Gastroesophageal sphincter (tissue), 4 donors: ENCODE data around the gene CCNY. TPM values are rescaled to one million over a fixed set of nuclear protein-coding genes. Genes with fewer than 3 reads are reported as not detected.

Experiments used
- ATAC-seq: fragments of 150-250 bp; one replicate; pipeline ENCODE4 v1.9.1; 2016; ENCODE audit warnings: mild to moderate bottlenecking, moderate library complexity
- H3K27ac ChIP-seq, 4 donors: fragments of 200-600 bp; sonication (generic) in 3 of 4; 1 replicate in 3 of 4; 2 replicates in 1 of 4; pipeline ENCODE4 v1.5.1; 2016 to 2019
- H3K27me3 ChIP-seq: fragments of 200-600 bp; sonication (generic); one replicate; pipeline ENCODE4 v1.5.1; 2019
- H3K36me3 ChIP-seq, 2 donors: fragments of 200-600 bp; sonication (generic); one replicate each; pipeline ENCODE4 v1.5.1; 2019; ENCODE audit warnings: control low read depth in 1 of 2
- H3K4me1 ChIP-seq, 3 donors: fragments of 200-600 bp; sonication (generic); 1 replicate in 2 of 3; 2 replicates in 1 of 3; pipeline ENCODE4 v1.5.1; 2016 to 2019; ENCODE audit warnings: control low read depth in 2 of 3
- H3K4me3 ChIP-seq, 2 donors: fragments of 200-600 bp; sonication (generic); one replicate each; pipeline ENCODE4 v1.5.1; 2019; ENCODE audit warnings: mild to moderate bottlenecking in 1 of 2, moderate library complexity in 1 of 2
- H3K9me3 ChIP-seq, 3 donors: fragments of 200-600 bp; sonication (generic); one replicate each; pipeline ENCODE4 v1.5.1; 2017 to 2019; ENCODE audit warnings: control low read depth in 2 of 3
- CTCF ChIP-seq, 4 experiments: fragments of 200-600 bp in 2 of 4; fragments of 450-650 bp in 2 of 4; sonication (generic) in 1 of 4; IDR thresholded peaks; one replicate each; pipeline ENCODE4 v1.5.1; 2017 to 2019; ENCODE audit warnings: antibody characterized with exemption in 4 of 4, mild to moderate bottlenecking in 2 of 4, moderate library complexity in 2 of 4
- EP300 ChIP-seq: sonication (generic); formaldehyde crosslinking; IDR thresholded peaks from one replicate; pipeline ENCODE4 v1.6.1; 2017; ENCODE audit warnings: antibody characterized with exemption, mild to moderate bottlenecking
- POLR2A ChIP-seq, 2 donors: fragments of 450-650 bp; IDR thresholded peaks; one replicate each; pipeline ENCODE4 v1.6.1; 2017; ENCODE audit warnings: antibody characterized with exemption in 2 of 2, mild to moderate bottlenecking in 2 of 2, moderate library complexity in 1 of 2
- POLR2AphosphoS5 ChIP-seq: sonication (generic); formaldehyde crosslinking; IDR thresholded peaks from one replicate; pipeline ENCODE4 v1.6.1; 2017; ENCODE audit warnings: antibody characterized with exemption
- WGBS, 2 donors: methylation state at CpG; one replicate each; pipeline ENCODE4 v1.1.5; 2018; ENCODE audit warnings: low coverage in 1 of 2; 5-methylcytosine and 5-hydroxymethylcytosine counted together
- total RNA-seq, 4 donors: library from RNA; depleted of rRNA; stranded (reverse); fragments of >200 nt; gene quantifications; one replicate each; pipeline ENCODE4 v1.1.0, GENCODE V29; 2016

CCNY gene
- total RNA-seq, 4 donors from 2014 or later, result 35.5 to 106 (median 63.2) TPM

GRCh38 chr10:35378541-35379210 is 42.4 kb downstream of the CCNY start:
- H3K4me1 ChIP-seq, result peaks cover 5 to 48% (median 19%) of the 10 kb centered on the region in 3 donors
- no peak for ATAC-seq
- no peak overlapping the region for H3K4me3 ChIP-seq
- H3K36me3 ChIP-seq, result no peaks in the 10 kb centered on the region
- WGBS, 2 donors, result 77 to 79% methylated on average over 6 to 9 of the region's 9 CpGs
- no peaks in the 10 kb centered on the region for H3K27me3 ChIP-seq
- TF ChIP-seq EP300 (no peak), CTCF (IDR thresholded peaks at IDR 0.05) (no peak), POLR2A (IDR thresholded peaks at IDR 0.05) (no peak), POLR2AphosphoS5 (no peak)
- H3K9me3 ChIP-seq, result no peaks in the 10 kb centered on the region
- peak overlapping the region in 3 of 4 donors; percentile 67 to 68 (median 68) for H3K27ac ChIP-seq

- 36 to 47% methylated on average over 6 to 11 of the region's 11 CpGs for WGBS, 2 donors
- Histone ChIP-seq H3K4me3 (no peak overlapping the region), H3K9me3 (no peaks in the 10 kb centered on the region), H3K27me3 (no peaks in the 10 kb centered on the region), H3K27ac (peak overlapping the region; percentile 15 to 68 (median 68)), H3K36me3 (no peaks in the 10 kb centered on the region), H3K4me1 (peaks cover 5 to 46% (median 19%) of the 10 kb centered on the region in 3 donors)
- TF ChIP-seq CTCF (IDR thresholded peaks at IDR 0.05) (peak in 1 of 4 experiments; percentile 11), POLR2AphosphoS5 (peak; percentile 7), POLR2A (IDR thresholded peaks at IDR 0.05) (no peak), EP300 (no peak)
- peak; percentile 83 for ATAC-seq
Measured at GRCh38 chr10:35379226-35380137, 43.2 kb downstream of the CCNY start.

GRCh38 chr10:35382096-35382495 is 45.8 kb downstream of the CCNY start:
- Histone ChIP-seq H3K4me3 (no peak overlapping the region), H3K27ac (no peak overlapping the region), H3K27me3 (no peaks in the 10 kb centered on the region), H3K9me3 (no peaks in the 10 kb centered on the region), H3K36me3 (no peaks in the 10 kb centered on the region), H3K4me1 (peaks cover 5 to 48% (median 22%) of the 10 kb centered on the region in 3 donors)
- ATAC-seq, result no peak
- WGBS, 2 donors, result 77 to 84% methylated on average over 4 to 8 of the region's 8 CpGs
- TF ChIP-seq CTCF (IDR thresholded peaks at IDR 0.05) (no peak), POLR2AphosphoS5 (no peak), POLR2A (IDR thresholded peaks at IDR 0.05) (no peak), EP300 (no peak)

GRCh38 chr10:35384265-35384868 is 48.1 kb downstream of the CCNY start:
- Histone ChIP-seq H3K27ac (no peak overlapping the region), H3K27me3 (no peaks in the 10 kb centered on the region), H3K9me3 (no peaks in the 10 kb centered on the region), H3K4me1 (peaks cover 5 to 47% (median 19%) of the 10 kb centered on the region in 3 donors), H3K36me3 (no peaks in the 10 kb centered on the region), H3K4me3 (no peak overlapping the region)
- TF ChIP-seq POLR2A (IDR thresholded peaks at IDR 0.05) (no peak), EP300 (no peak), POLR2AphosphoS5 (no peak), CTCF (IDR thresholded peaks at IDR 0.05) (no peak)
- ATAC-seq, result no peak
- WGBS, 2 donors, result 82 to 96% methylated on average over 4 to 10 of the region's 10 CpGs
